Astrocyte (in vitro differentiated cells and primary cell): ENCODE results near the gene MYO15B. TPM values are rescaled to one million over a fixed set of nuclear protein-coding genes. Genes with fewer than 3 reads are reported as not detected.

Experiments used
- DNase-seq: peaks from one replicate; pipeline ENCODE4 v3.0.0-alpha.2; 2010; ENCODE audit warnings: low read depth
- FAIRE-seq: peaks from 2 replicates; lab custom pipeline; 2011; peaks lifted over from hg19 to GRCh38; lab: Jason Lieb, UNC
- H2AFZ ChIP-seq: 2 replicates; pipeline ENCODE4 v1.6.0; 2012; ENCODE audit warnings: low read depth, low read length, inconsistent platforms
- H3K27ac ChIP-seq: 2 replicates; pipeline ENCODE4 v1.5.1; 2011; ENCODE audit warnings: low read depth, low read length, inconsistent platforms
- H3K27me3 ChIP-seq: 2 replicates; pipeline ENCODE4 v1.6.0; 2011; ENCODE audit warnings: low read length, inconsistent platforms; ENCODE audit not compliant: insufficient read depth
- H3K36me3 ChIP-seq: 2 replicates; pipeline ENCODE4 v1.5.1; 2011; ENCODE audit warnings: low read length, inconsistent platforms; ENCODE audit not compliant: insufficient read depth
- H3K4me1 ChIP-seq: 2 replicates; pipeline ENCODE4 v1.5.1; 2011; ENCODE audit warnings: low read length, inconsistent platforms; ENCODE audit not compliant: insufficient read depth
- H3K4me2 ChIP-seq: 2 replicates; pipeline ENCODE4 v1.6.0; 2012; ENCODE audit warnings: low read length, inconsistent platforms
- H3K4me3 ChIP-seq: 2 replicates; pipeline ENCODE4 v1.5.1; 2011; ENCODE audit warnings: low read depth, mild to moderate bottlenecking, low read length, inconsistent platforms; ENCODE audit not compliant: insufficient read depth
- H3K79me2 ChIP-seq: 2 replicates; pipeline ENCODE4 v1.6.0; 2012; ENCODE audit warnings: mild to moderate bottlenecking, low read length, inconsistent platforms; ENCODE audit not compliant: insufficient read depth
- H3K9ac ChIP-seq: 2 replicates; pipeline ENCODE4 v1.6.0; 2012; ENCODE audit warnings: mild to moderate bottlenecking, low read length, inconsistent platforms
- H3K9me3 ChIP-seq: 2 replicates; pipeline ENCODE4 v1.5.1; 2012; ENCODE audit warnings: low read depth, mild to moderate bottlenecking, low read length, inconsistent platforms; ENCODE audit not compliant: insufficient read depth
- H4K20me1 ChIP-seq: 2 replicates; pipeline ENCODE4 v1.6.0; 2012; ENCODE audit warnings: low read length, inconsistent platforms; ENCODE audit not compliant: insufficient read depth
- H3K27ac Mint-ChIP-seq: one replicate; pipeline ENCODE4 v1.8.0; 2021; ENCODE audit warnings: mild to moderate bottlenecking, mixed read lengths; ENCODE audit not compliant: unreplicated experiment
- H3K27me3 Mint-ChIP-seq: one replicate; pipeline ENCODE4 v1.8.0; 2021; ENCODE audit warnings: low read depth, mixed read lengths; ENCODE audit not compliant: unreplicated experiment
- H3K36me3 Mint-ChIP-seq: one replicate; pipeline ENCODE4 v1.8.0; 2021; ENCODE audit warnings: low read depth, mixed read lengths; ENCODE audit not compliant: unreplicated experiment
- H3K4me1 Mint-ChIP-seq: one replicate; pipeline ENCODE4 v1.8.0; 2021; ENCODE audit warnings: low read depth, mixed read lengths; ENCODE audit not compliant: unreplicated experiment
- H3K4me3 Mint-ChIP-seq: one replicate; pipeline ENCODE4 v1.8.0; 2021; ENCODE audit warnings: mild to moderate bottlenecking, moderate library complexity, mixed read lengths; ENCODE audit not compliant: unreplicated experiment
- H3K9me3 Mint-ChIP-seq: one replicate; pipeline ENCODE4 v1.8.0; 2021; ENCODE audit warnings: mild to moderate bottlenecking, mixed read lengths; ENCODE audit not compliant: unreplicated experiment
- CTCF ChIP-seq: IDR thresholded peaks from 2 replicates; pipeline ENCODE4 v1.5.1; 2011; ENCODE audit warnings: low read depth, mild to moderate bottlenecking, inconsistent platforms, low read length, moderate library complexity; ENCODE audit not compliant: insufficient read depth
- EZH2 ChIP-seq: IDR thresholded peaks from 2 replicates; pipeline ENCODE4 v1.6.1; 2012; ENCODE audit warnings: mild to moderate bottlenecking, low read length, inconsistent platforms; ENCODE audit not compliant: insufficient read depth
- total RNA-seq: library from RNA; stranded (reverse); gene quantifications from 2 replicates; pipeline ENCODE4 v1.2.1, GENCODE V29; 2021

The MYO15B gene
- total RNA-seq, 1 donor from 2014 or later, result 3.5 TPM

- peaks cover 8% of the 10 kb centered on the region for H3K27me3 Mint-ChIP-seq
- no peak overlapping the region for H2AFZ ChIP-seq
- no peaks in the 10 kb centered on the region for H4K20me1 ChIP-seq
- no peaks in the 10 kb centered on the region for H3K36me3 ChIP-seq
- H3K27ac ChIP-seq, result no peak overlapping the region
- no peaks in the 10 kb centered on the region for H3K9me3 Mint-ChIP-seq
- H3K4me1 Mint-ChIP-seq, result peaks cover 3% of the 10 kb centered on the region
- H3K9me3 ChIP-seq, result no peaks in the 10 kb centered on the region
- no peaks in the 10 kb centered on the region for H3K79me2 ChIP-seq
- H3K4me3 Mint-ChIP-seq, result peak overlapping the region; percentile 14
- no peak overlapping the region for H3K4me2 ChIP-seq
- no peaks in the 10 kb centered on the region for H3K4me1 ChIP-seq
- FAIRE-seq (no peak), DNase-seq (no peak)
- no peak overlapping the region for H3K9ac ChIP-seq
- H3K36me3 Mint-ChIP-seq, result no peaks in the 10 kb centered on the region
- H3K27me3 ChIP-seq, result peaks cover 4% of the 10 kb centered on the region
- H3K27ac Mint-ChIP-seq, result no peak overlapping the region
- H3K4me3 ChIP-seq, result no peak overlapping the region
- TF ChIP-seq CTCF (no peak), EZH2 (no peak)
Observed at GRCh38 chr17:75544250-75544649, 43.4 kb upstream of the MYO15B start.

- Histone ChIP-seq H3K4me1 (no peaks in the 10 kb centered on the region), H3K4me2 (no peak overlapping the region), H3K9ac (no peak overlapping the region), H3K27me3 (peaks cover 4% of the 10 kb centered on the region), H3K4me3 (no peak overlapping the region), H3K79me2 (no peaks in the 10 kb centered on the region), H3K36me3 (no peaks in the 10 kb centered on the region), H3K9me3 (no peaks in the 10 kb centered on the region), H4K20me1 (no peaks in the 10 kb centered on the region), H3K27ac (no peak overlapping the region), H2AFZ (no peak overlapping the region)
- TF ChIP-seq EZH2 (no peak), CTCF (no peak)
- Mint-ChIP-seq H3K4me3 (no peak overlapping the region), H3K9me3 (no peaks in the 10 kb centered on the region), H3K27ac (no peak overlapping the region), H3K27me3 (peaks cover 8% of the 10 kb centered on the region), H3K4me1 (peaks cover 2% of the 10 kb centered on the region), H3K36me3 (peaks cover 2% of the 10 kb centered on the region)
- FAIRE-seq (no peak), DNase-seq (no peak)
Observed at GRCh38 chr17:75546181-75546580, 41.4 kb upstream of the MYO15B start.

GRCh38 chr17:75547091-75547490 lies 40.5 kb upstream of the MYO15B start:
- no peak overlapping the region for H2AFZ ChIP-seq
- H3K27me3 ChIP-seq, result peaks cover 4% of the 10 kb centered on the region
- no peaks in the 10 kb centered on the region for H3K9me3 ChIP-seq
- no peak for TF ChIP-seq CTCF
- no peak for TF ChIP-seq EZH2
- H3K79me2 ChIP-seq, result no peaks in the 10 kb centered on the region
- DNase-seq (no peak), FAIRE-seq (no peak)
- Mint-ChIP-seq H3K36me3 (peaks cover 2% of the 10 kb centered on the region), H3K4me3 (no peak overlapping the region), H3K9me3 (no peaks in the 10 kb centered on the region), H3K27ac (no peak overlapping the region), H3K4me1 (peaks cover 5% of the 10 kb centered on the region), H3K27me3 (peaks cover 5% of the 10 kb centered on the region)
- no peaks in the 10 kb centered on the region for H4K20me1 ChIP-seq
- no peaks in the 10 kb centered on the region for H3K36me3 ChIP-seq
- H3K4me1 ChIP-seq, result no peaks in the 10 kb centered on the region
- no peak overlapping the region for H3K27ac ChIP-seq
- no peak overlapping the region for H3K4me3 ChIP-seq
- no peak overlapping the region for H3K4me2 ChIP-seq
- H3K9ac ChIP-seq, result no peak overlapping the region
